Psoas muscle (tissue), 8 donors: ENCODE measurements around the gene AQP10. TPM values are rescaled to one million over a fixed set of nuclear protein-coding genes. Genes with fewer than 3 reads are reported as not detected.

ENCODE experiments used
- ATAC-seq, 4 donors: fragments of 200-7000 bp; cut with Tn5 transposase; one replicate each; pipeline ENCODE4 v1.9.1; 2020; ENCODE audit warnings: moderate library complexity in 3 of 4, mild to moderate bottlenecking in 2 of 4
- DNase-seq, 2 donors: peaks; one replicate each; pipeline ENCODE4 v3.0.0-alpha.2; 2020
- H3K27ac ChIP-seq: fragments of 200-600 bp; one replicate; pipeline ENCODE4 v1.8.0; 2022
- H3K27me3 ChIP-seq, 3 donors: fragments of 200-600 bp in 1 of 3; one replicate each; pipeline versions ENCODE4 v1.6.1 to v1.8.0; 2013 to 2022; ENCODE audit warnings: low read length in 2 of 3, mild to moderate bottlenecking in 2 of 3, moderate library complexity in 1 of 3; ENCODE audit not compliant: insufficient read depth in 3 of 3
- H3K36me3 ChIP-seq, 2 donors: fragments of 200-600 bp in 1 of 2; one replicate each; pipeline versions ENCODE4 v1.6.1 to v1.8.0; 2013 to 2022; ENCODE audit warnings: low read depth in 1 of 2, mild to moderate bottlenecking in 1 of 2, moderate library complexity in 1 of 2; ENCODE audit not compliant: insufficient read depth in 1 of 2
- H3K4me1 ChIP-seq: fragments of 200-600 bp; one replicate; pipeline ENCODE4 v1.8.0; 2022
- H3K4me3 ChIP-seq: fragments of 200-600 bp; one replicate; pipeline ENCODE4 v1.8.0; 2022; ENCODE audit warnings: mild to moderate bottlenecking
- H3K9me3 ChIP-seq: fragments of 200-600 bp; one replicate; pipeline ENCODE4 v1.8.0; 2022
- WGBS, 3 donors: extraction: QIAGEN DNeasy Blood & Tissue Kit; methylation state at CpG; one replicate each; pipeline versions ENCODE4 v1.1.6 to v1.1.7; 2013; 5-methylcytosine and 5-hydroxymethylcytosine counted together
- intact Hi-C, 2 donors: fragments of 100-400 bp; cut with DNase I; formaldehyde crosslinking; loops; one replicate each; pipeline versions ENCODE4 v1.11.0 to v1.14.2; 2022
- polyA plus RNA-seq, 3 donors: library from polyadenylated mRNA; stranded (reverse); fragments of 200-250 nt; gene quantifications; one replicate each; pipeline ENCODE4 v1.2.3, GENCODE V29; 2013
- total RNA-seq, 4 donors: library from RNA; stranded (reverse); fragmentation: NEBNext Ultra II Directional in 2 of 4; extraction: Animal tissue kit (Norgen Biotek cat#: 25700) in 2 of 4; gene quantifications; one replicate each; pipeline versions ENCODE4 v1.2.1 to v1.2.4, GENCODE V29; 2021 to 2023
- TF ChIP-seq, protein P1 (sequence below): fragments of 200-600 bp; IDR thresholded peaks from one replicate; pipeline ENCODE4 v1.8.0; 2022; ENCODE audit warnings: antibody characterized with exemption
- donor health status: healthy with polysubstance abuse.
- donor health status: DM: no; HTN: no; CAD: no; lungs with moderate emphysema.
- donor health status: Bipolar disorder and iron deficiency.
- donor health status: healthy.
- donor health status: DM: yes; HTN: yes; CAD: no.
- donor health status: DM: no; HTN: no; CAD: no.
- donor health status: DM: no; HTN: no; CAD: no.
- donor health status: DM: yes; HTN: yes; CAD: no.

Gene AQP10
- total and polyA plus RNA-seq, 7 donors = 0.04 TPM; not detected in 6

DNA sequence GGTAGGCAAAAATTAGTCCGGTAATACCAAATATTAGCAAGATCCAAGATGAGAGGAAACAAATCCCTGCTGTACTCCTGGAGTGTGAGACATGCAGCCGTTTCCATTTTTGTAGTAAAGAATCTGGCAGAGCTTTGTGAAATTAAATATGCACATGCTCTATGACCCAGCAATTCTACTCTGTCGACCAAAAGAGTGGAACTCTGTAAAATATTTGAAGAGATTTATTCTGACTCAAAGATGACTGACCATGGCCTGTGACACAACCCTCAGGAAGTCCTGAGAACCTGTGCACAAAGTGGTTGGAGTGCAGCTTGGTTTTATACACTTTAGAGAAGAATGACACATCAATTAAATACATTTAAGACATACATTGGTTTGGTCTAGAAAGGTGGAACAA, 32.2 kb upstream of the AQP10 start:
- Histone ChIP-seq H3K4me1 (no peaks in the 10 kb centered on the region), H3K4me3 (no peak overlapping the region), H3K27me3 (no peaks in the 10 kb centered on the region), H3K9me3 (no peaks in the 10 kb centered on the region), H3K27ac (no peak overlapping the region), H3K36me3 (no peaks in the 10 kb centered on the region)
- DNase-seq (no peak), ATAC-seq (no peak)
- intact Hi-C loops = no loop called here
- 32 to 48% (median 35%) methylated on average over 3 of the region's 3 CpGs for WGBS, 3 donors
- TF ChIP-seq, protein P1, sequence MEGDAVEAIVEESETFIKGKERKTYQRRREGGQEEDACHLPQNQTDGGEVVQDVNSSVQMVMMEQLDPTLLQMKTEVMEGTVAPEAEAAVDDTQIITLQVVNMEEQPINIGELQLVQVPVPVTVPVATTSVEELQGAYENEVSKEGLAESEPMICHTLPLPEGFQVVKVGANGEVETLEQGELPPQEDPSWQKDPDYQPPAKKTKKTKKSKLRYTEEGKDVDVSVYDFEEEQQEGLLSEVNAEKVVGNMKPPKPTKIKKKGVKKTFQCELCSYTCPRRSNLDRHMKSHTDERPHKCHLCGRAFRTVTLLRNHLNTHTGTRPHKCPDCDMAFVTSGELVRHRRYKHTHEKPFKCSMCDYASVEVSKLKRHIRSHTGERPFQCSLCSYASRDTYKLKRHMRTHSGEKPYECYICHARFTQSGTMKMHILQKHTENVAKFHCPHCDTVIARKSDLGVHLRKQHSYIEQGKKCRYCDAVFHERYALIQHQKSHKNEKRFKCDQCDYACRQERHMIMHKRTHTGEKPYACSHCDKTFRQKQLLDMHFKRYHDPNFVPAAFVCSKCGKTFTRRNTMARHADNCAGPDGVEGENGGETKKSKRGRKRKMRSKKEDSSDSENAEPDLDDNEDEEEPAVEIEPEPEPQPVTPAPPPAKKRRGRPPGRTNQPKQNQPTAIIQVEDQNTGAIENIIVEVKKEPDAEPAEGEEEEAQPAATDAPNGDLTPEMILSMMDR = no peak

DNA sequence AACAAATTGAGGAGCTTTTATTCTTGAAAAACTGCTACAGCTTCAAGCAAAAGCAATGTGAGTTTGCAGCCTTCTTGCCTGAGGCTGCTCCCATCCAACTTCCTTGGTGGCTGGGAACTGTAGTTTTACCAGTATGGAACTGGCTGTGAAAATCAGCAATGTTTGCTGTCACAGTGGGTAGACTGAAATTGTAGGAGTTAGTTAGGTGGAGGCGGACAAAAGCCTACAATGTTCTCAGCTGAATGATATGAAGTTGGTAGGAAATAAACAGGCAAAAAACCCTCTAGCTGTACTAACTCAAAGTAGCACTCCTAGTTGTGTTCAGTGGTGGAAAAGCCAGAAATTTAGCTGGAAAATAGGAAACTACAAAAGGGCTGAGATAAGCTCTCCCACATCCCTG, 30.0 kb upstream of the AQP10 start:
- H3K27me3 ChIP-seq = no peaks in the 10 kb centered on the region
- no peaks in the 10 kb centered on the region for H3K4me1 ChIP-seq
- H3K27ac ChIP-seq = no peak overlapping the region
- 76 to 91% (median 87%) methylated on average over 1 of the region's 1 CpG for WGBS, 3 donors
- TF ChIP-seq, protein P1 = no peak
- intact Hi-C loops = no loop called here
- H3K9me3 ChIP-seq = peaks cover 12% of the 10 kb centered on the region
- H3K4me3 ChIP-seq = no peak overlapping the region
- DNase-seq (no peak), ATAC-seq (no peak)
- no peaks in the 10 kb centered on the region for H3K36me3 ChIP-seq

DNA sequence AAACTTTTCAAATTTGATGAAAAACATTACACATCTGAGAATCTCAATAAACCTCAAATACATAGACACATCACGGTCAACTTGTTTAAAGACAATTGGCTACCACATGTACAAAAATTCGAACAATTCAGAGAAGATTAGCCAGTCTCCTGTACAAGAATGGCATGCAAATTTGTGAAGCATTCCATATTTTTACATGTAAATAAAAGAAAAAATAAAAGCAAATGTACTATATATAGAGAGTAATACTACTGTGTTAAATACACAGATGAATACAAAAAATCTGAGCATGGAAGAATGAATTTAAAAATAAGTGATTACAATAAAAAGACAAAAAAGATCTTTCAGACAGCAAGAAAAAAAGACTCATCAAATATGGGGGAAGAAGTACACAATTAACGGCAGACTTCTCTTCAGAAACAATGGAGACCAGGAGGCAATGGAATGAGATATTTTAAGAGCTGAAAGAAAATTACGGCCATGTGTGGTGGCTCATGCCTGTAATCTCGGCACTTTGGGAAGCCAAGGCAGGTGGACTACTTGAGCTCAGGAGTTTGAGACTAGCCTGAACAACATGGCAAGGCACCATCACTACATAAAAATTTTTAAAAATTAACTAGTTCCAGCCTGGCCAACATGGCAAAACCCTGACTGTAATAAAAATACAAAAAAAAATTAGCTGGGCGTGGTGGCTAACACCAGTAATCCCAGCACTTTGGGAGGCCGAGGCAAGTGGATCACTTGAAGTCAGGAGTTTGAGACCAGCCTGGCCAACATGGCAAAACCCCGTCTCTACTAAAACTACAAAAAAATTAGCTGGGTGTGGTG, 25.3 kb upstream of the AQP10 start:
- WGBS, 3 donors = 84 to 86% (median 85%) methylated on average over 8 of the region's 8 CpGs
- Histone ChIP-seq H3K36me3 (no peaks in the 10 kb centered on the region), H3K27me3 (no peaks in the 10 kb centered on the region), H3K27ac (no peak overlapping the region), H3K4me3 (no peak overlapping the region), H3K9me3 (peaks cover 15% of the 10 kb centered on the region), H3K4me1 (no peaks in the 10 kb centered on the region)
- TF ChIP-seq, protein P1 = no peak
- DNase-seq (no peak), ATAC-seq (no peak)
- intact Hi-C loops = no loop called here

DNA sequence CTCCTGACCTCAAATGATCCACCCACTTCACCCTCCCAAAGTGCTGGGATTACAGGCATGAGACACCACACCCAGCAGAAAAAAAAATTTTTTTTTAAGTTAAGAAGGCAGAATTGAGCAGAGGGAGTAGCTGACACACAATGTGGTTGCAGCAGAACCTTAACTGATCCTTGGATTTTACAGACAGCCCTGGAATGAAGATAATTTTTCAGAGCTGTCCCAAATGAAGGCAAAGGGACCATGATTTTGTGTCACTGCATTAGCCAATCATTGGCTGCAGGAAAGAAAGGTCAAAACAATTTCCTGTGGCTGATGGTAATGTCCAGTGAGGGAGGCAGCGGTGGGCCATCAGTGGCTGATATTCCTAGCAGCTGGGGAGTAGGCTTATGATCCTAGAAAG, 19.3 kb upstream of the AQP10 start:
- H3K4me1 ChIP-seq = no peaks in the 10 kb centered on the region
- H3K9me3 ChIP-seq = no peaks in the 10 kb centered on the region
- TF ChIP-seq, protein P1 = no peak
- no peaks in the 10 kb centered on the region for H3K27me3 ChIP-seq
- intact Hi-C loops = no loop called here
- H3K36me3 ChIP-seq = no peaks in the 10 kb centered on the region
- DNase-seq (no peak), ATAC-seq (no peak)
- 52 to 68% (median 58%) methylated on average over 1 of the region's 1 CpG for WGBS, 3 donors
- H3K4me3 ChIP-seq = no peak overlapping the region
- no peak overlapping the region for H3K27ac ChIP-seq
